Spleen (tissue), 7 donors: ENCODE results near the gene NUP50.

Source experiments
- POLR2A ChIP-seq, 3 donors: fragments of 450-650 bp; IDR thresholded peaks; one replicate each; pipeline ENCODE4 v1.5.1; 2017; ENCODE audit warnings: antibody characterized with exemption in 3 of 3, mild to moderate bottlenecking in 1 of 3
- TF ChIP-seq, protein P1 (sequence below), 11 experiments: fragments of 200-600 bp in 7 of 11; fragments of 450-650 bp in 4 of 11; sonication (generic) in 4 of 11; IDR thresholded peaks in 8 of 11; conservative IDR thresholded peaks in 3 of 11; 1 replicate in 7 of 11; 2 replicates in 4 of 11; pipeline versions ENCODE4 v1.4.0 to v1.8.0; 2016 to 2021; ENCODE audit warnings: antibody characterized with exemption in 11 of 11, inconsistent platforms in 4 of 11, mild to moderate bottlenecking in 1 of 11
- donor health status: DM: no; HTN: no; CAD: no; lungs with moderate emphysema.
- donor health status: DM: no; HTN: no; CAD: no.
- donor health status: DM: no; HTN: no; CAD: no.

- TF ChIP-seq, protein P1, sequence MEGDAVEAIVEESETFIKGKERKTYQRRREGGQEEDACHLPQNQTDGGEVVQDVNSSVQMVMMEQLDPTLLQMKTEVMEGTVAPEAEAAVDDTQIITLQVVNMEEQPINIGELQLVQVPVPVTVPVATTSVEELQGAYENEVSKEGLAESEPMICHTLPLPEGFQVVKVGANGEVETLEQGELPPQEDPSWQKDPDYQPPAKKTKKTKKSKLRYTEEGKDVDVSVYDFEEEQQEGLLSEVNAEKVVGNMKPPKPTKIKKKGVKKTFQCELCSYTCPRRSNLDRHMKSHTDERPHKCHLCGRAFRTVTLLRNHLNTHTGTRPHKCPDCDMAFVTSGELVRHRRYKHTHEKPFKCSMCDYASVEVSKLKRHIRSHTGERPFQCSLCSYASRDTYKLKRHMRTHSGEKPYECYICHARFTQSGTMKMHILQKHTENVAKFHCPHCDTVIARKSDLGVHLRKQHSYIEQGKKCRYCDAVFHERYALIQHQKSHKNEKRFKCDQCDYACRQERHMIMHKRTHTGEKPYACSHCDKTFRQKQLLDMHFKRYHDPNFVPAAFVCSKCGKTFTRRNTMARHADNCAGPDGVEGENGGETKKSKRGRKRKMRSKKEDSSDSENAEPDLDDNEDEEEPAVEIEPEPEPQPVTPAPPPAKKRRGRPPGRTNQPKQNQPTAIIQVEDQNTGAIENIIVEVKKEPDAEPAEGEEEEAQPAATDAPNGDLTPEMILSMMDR (IDR thresholded peaks at IDR 0.05 in 8 of 11, conservative IDR thresholded peaks at IDR 0.05 in 3 of 11): no peak
- TF ChIP-seq POLR2A (IDR thresholded peaks at IDR 0.05): no peak
These were observed 33.3 kb downstream of the NUP50 start for GRCh38 chr22:45196926-45197605.
